H1 (cell line): Measurements from ENCODE around the gene SFMBT2. TPM values are rescaled to one million over a fixed set of nuclear protein-coding genes. Genes with fewer than 3 reads are reported as not detected.

Experiments used
- CTCF ChIA-PET: fragments of 300-600 bp; sonication (Branson Sonifier 250); formaldehyde crosslinking; loops from one replicate; lab custom pipeline; 2021; ENCODE audit not compliant: partially characterized antibody; lab: Charles Lee
- POLR2A ChIA-PET: fragments of 300-600 bp; sonication (Branson Sonifier 250); formaldehyde crosslinking; loops from one replicate; lab custom pipeline; 2021; ENCODE audit warnings: inconsistent platforms; ENCODE audit not compliant: partially characterized antibody; lab: Charles Lee
- DNase-seq, 2 experiments: peaks; one replicate each; pipeline versions ENCODE4 v3.0.0 to v3.0.0-alpha.2; 2010 to 2022; ENCODE audit warnings: low spot score in 2 of 2, low read depth in 1 of 2, mixed read lengths in 1 of 2
- FAIRE-seq: peaks from 2 replicates; lab custom pipeline; 2011; peaks lifted over from hg19 to GRCh38; lab: Jason Lieb, UNC
- H2AFZ ChIP-seq: 2 replicates; pipeline ENCODE4 v1.8.1; 2012; ENCODE audit warnings: low read length, inconsistent platforms
- H2AK5ac ChIP-seq: 2 replicates; pipeline ENCODE4 v1.6.1; 2013; ENCODE audit warnings: low read depth, low read length
- H2BK120ac ChIP-seq: replicated peaks from 2 replicates; pipeline ENCODE3; 2013; ENCODE audit warnings: low read depth, low read length, inconsistent platforms
- H2BK12ac ChIP-seq: 2 replicates; pipeline ENCODE4 v1.6.1; 2013; ENCODE audit warnings: low read depth, low read length
- H2BK15ac ChIP-seq: 2 replicates; pipeline ENCODE4 v1.6.1; 2013; ENCODE audit warnings: low read length
- H2BK20ac ChIP-seq: 2 replicates; pipeline ENCODE4 v1.6.1; 2013; ENCODE audit warnings: low read length
- H2BK5ac ChIP-seq: 2 replicates; pipeline ENCODE4 v1.6.1; 2013; ENCODE audit warnings: low read depth, low read length
- H3K14ac ChIP-seq: 2 replicates; pipeline ENCODE4 v1.6.1; 2013; ENCODE audit warnings: inconsistent platforms; ENCODE audit not compliant: insufficient read length
- H3K18ac ChIP-seq: 2 replicates; pipeline ENCODE4 v1.6.1; 2013; ENCODE audit warnings: low read length; ENCODE audit errors: extremely low read depth
- H3K23ac ChIP-seq: 2 replicates; pipeline ENCODE4 v1.6.1; 2013; ENCODE audit warnings: inconsistent platforms; ENCODE audit not compliant: insufficient read length
- H3K23me2 ChIP-seq: 2 replicates; pipeline ENCODE4 v1.6.1; 2013; ENCODE audit warnings: low read depth, low read length
- H3K27ac ChIP-seq: 2 replicates; pipeline ENCODE4 v1.6.1; 2011; ENCODE audit warnings: low read depth, low read length, inconsistent platforms
- H3K27me3 ChIP-seq, 4 experiments: replicated peaks in 1 of 4; 1 replicate in 1 of 4; 2 replicates in 3 of 4; pipeline versions ENCODE4 v1.6.1 to v1.8.1; 2011 to 2013; ENCODE audit warnings: low read length in 3 of 4, mild to moderate bottlenecking in 3 of 4, inconsistent platforms in 2 of 4, mixed read lengths in 2 of 4, moderate library complexity in 1 of 4; ENCODE audit not compliant: control insufficient read depth in 3 of 4, insufficient read depth in 3 of 4; ENCODE audit errors: extremely low read depth in 1 of 4
- H3K36me3 ChIP-seq, 4 experiments: 2 replicates each; pipeline versions ENCODE4 v1.6.1 to v1.8.1; 2011 to 2013; ENCODE audit warnings: mild to moderate bottlenecking in 4 of 4, low read length in 3 of 4, moderate library complexity in 2 of 4, control low read depth in 1 of 4, inconsistent platforms in 1 of 4; ENCODE audit not compliant: insufficient read depth in 4 of 4, control insufficient read depth in 2 of 4
- H3K4ac ChIP-seq: replicated peaks from 2 replicates; pipeline ENCODE3; 2013; ENCODE audit warnings: low read length, low read depth, mixed read lengths, inconsistent platforms; ENCODE audit not compliant: insufficient read length
- H3K4me1 ChIP-seq, 4 experiments: replicated peaks in 1 of 4; 1 replicate in 1 of 4; 2 replicates in 3 of 4; pipeline versions ENCODE4 v1.6.1 to v1.8.1; 2011 to 2013; ENCODE audit warnings: low read length in 3 of 4, inconsistent platforms in 2 of 4, mixed read lengths in 1 of 4; ENCODE audit not compliant: insufficient read depth in 4 of 4, control insufficient read depth in 3 of 4
- H3K4me2 ChIP-seq, 2 experiments: 2 replicates each; pipeline versions ENCODE4 v1.6.1 to v1.8.1; 2011 to 2013; ENCODE audit warnings: low read depth in 2 of 2, low read length in 2 of 2, control low read depth in 1 of 2, inconsistent platforms in 1 of 2, mild to moderate bottlenecking in 1 of 2; ENCODE audit not compliant: insufficient read depth in 1 of 2
- H3K4me3 ChIP-seq, 4 experiments: fragments of 200-600, 300-600 bp in 1 of 4; sonication (generic), shearing (Covaris generic), sonication (Bioruptor Twin) in 1 of 4; 2 replicates each; pipeline versions ENCODE4 v1.5.1 to v1.8.1; 2011 to 2016; ENCODE audit warnings: low read length in 4 of 4, low read depth in 3 of 4, control low read depth in 2 of 4, inconsistent platforms in 2 of 4, mild to moderate bottlenecking in 2 of 4, mixed read lengths in 1 of 4, moderate library complexity in 1 of 4; ENCODE audit not compliant: insufficient read depth in 2 of 4; ENCODE audit errors: extremely low read depth in 1 of 4
- H3K56ac ChIP-seq: replicated peaks from 2 replicates; pipeline ENCODE3; 2013; ENCODE audit warnings: low read depth, mild to moderate bottlenecking, mixed read lengths, low read length, inconsistent platforms; ENCODE audit not compliant: insufficient read length
- H3K79me1 ChIP-seq: 2 replicates; pipeline ENCODE4 v1.6.1; 2013; ENCODE audit warnings: low read depth, low read length, control low read depth
- H3K79me2 ChIP-seq, 2 experiments: 2 replicates each; pipeline versions ENCODE4 v1.6.1 to v1.8.1; 2012 to 2013; ENCODE audit warnings: low read length in 2 of 2, mild to moderate bottlenecking in 2 of 2, inconsistent platforms in 1 of 2; ENCODE audit not compliant: insufficient read depth in 2 of 2, control insufficient read depth in 1 of 2
- H3K9ac ChIP-seq, 4 experiments: replicated peaks in 1 of 4; 1 replicate in 1 of 4; 2 replicates in 3 of 4; pipeline versions ENCODE4 v1.6.1 to v1.8.1; 2011 to 2013; ENCODE audit warnings: low read depth in 3 of 4, low read length in 3 of 4, control low read depth in 2 of 4, mild to moderate bottlenecking in 2 of 4, moderate library complexity in 2 of 4, inconsistent platforms in 1 of 4; ENCODE audit errors: extremely low read depth in 1 of 4
- H3K9me3 ChIP-seq, 2 experiments: 2 replicates each; pipeline versions ENCODE4 v1.6.1 to v1.8.1; 2012 to 2013; ENCODE audit warnings: mild to moderate bottlenecking in 2 of 2, moderate library complexity in 2 of 2, control low read depth in 1 of 2, inconsistent platforms in 1 of 2, low read depth in 1 of 2, low read length in 1 of 2, mixed read lengths in 1 of 2; ENCODE audit not compliant: insufficient read depth in 2 of 2
- H4K20me1 ChIP-seq, 2 experiments: replicated peaks in 1 of 2; 2 replicates each; pipeline versions ENCODE3 to v1.8.1; 2011 to 2013; ENCODE audit warnings: inconsistent platforms in 2 of 2, low read length in 2 of 2, mild to moderate bottlenecking in 1 of 2; ENCODE audit not compliant: insufficient read depth in 2 of 2, control insufficient read depth in 1 of 2
- H4K5ac ChIP-seq: 2 replicates; pipeline ENCODE4 v1.6.1; 2013; ENCODE audit warnings: low read length, low read depth, mixed read lengths, inconsistent platforms; ENCODE audit not compliant: insufficient read length
- H4K8ac ChIP-seq: 2 replicates; pipeline ENCODE4 v1.8.0; 2013; ENCODE audit warnings: mild to moderate bottlenecking, moderate library complexity, low read length, inconsistent platforms; ENCODE audit not compliant: insufficient read depth; ENCODE audit errors: extremely low read depth
- H4K91ac ChIP-seq: replicated peaks from 2 replicates; pipeline ENCODE3; 2013; ENCODE audit warnings: low read length, mixed read lengths, inconsistent platforms; ENCODE audit not compliant: insufficient read length
- BACH1 ChIP-seq: IDR thresholded peaks from 2 replicates; pipeline ENCODE4 v1.6.1; 2012; ENCODE audit warnings: low read length, improper control_type of control experiment
- CBX5 ChIP-seq: fragments of 300-800, 300-1000 bp; sonication (generic); IDR thresholded peaks from 2 replicates; pipeline ENCODE4 v1.7.1; 2016; ENCODE audit warnings: antibody characterized with exemption, low read length, low read depth
- CHD1 ChIP-seq: IDR thresholded peaks from 2 replicates; pipeline ENCODE4 v1.6.1; 2012; ENCODE audit warnings: low read depth, low read length, improper control_type of control experiment
- CREB1 ChIP-seq: IDR thresholded peaks from 2 replicates; pipeline ENCODE4 v1.6.1; 2012; ENCODE audit warnings: inconsistent platforms
- HDAC6 ChIP-seq: IDR thresholded peaks from one replicate; pipeline ENCODE4 v1.7.1; 2012; ENCODE audit warnings: low read depth, mild to moderate bottlenecking, inconsistent platforms, low read length, moderate library complexity
- JUN ChIP-seq: IDR thresholded peaks from 2 replicates; pipeline ENCODE4 v1.6.1; 2011; ENCODE audit warnings: low read depth, mild to moderate bottlenecking, improper control_type of control experiment, low read length
- MAFK ChIP-seq: IDR thresholded peaks from 2 replicates; pipeline ENCODE4 v1.6.1; 2012; ENCODE audit warnings: low read depth, mild to moderate bottlenecking, improper control_type of control experiment, low read length
- PHF8 ChIP-seq: fragments of 200-600 bp; sonication (generic); conservative IDR thresholded peaks from 2 replicates; pipeline ENCODE4 v1.7.1; 2012; ENCODE audit warnings: low read depth, mild to moderate bottlenecking, inconsistent platforms, low read length, moderate library complexity
- POU5F1 ChIP-seq: IDR thresholded peaks from 2 replicates; pipeline ENCODE4 v1.6.1; 2011; ENCODE audit warnings: low read depth, mild to moderate bottlenecking, low read length, moderate library complexity
- SAP30 ChIP-seq: fragments of 300-600 bp; sonication (generic); IDR thresholded peaks from 2 replicates; pipeline ENCODE4 v1.7.1; 2012; ENCODE audit warnings: low read length, moderate library complexity, mild to moderate bottlenecking, inconsistent platforms; ENCODE audit not compliant: insufficient read depth, insufficient replicate concordance
- SIRT6 ChIP-seq: IDR thresholded peaks from one replicate; pipeline ENCODE4 v1.7.1; 2012; ENCODE audit warnings: low read length, inconsistent platforms
- SP1 ChIP-seq: IDR thresholded peaks from 2 replicates; pipeline ENCODE4 v1.6.1; 2011; ENCODE audit warnings: low read depth, low read length
- SP2 ChIP-seq: IDR thresholded peaks from 2 replicates; pipeline ENCODE4 v1.6.1; 2012; ENCODE audit warnings: mild to moderate bottlenecking, low read length, inconsistent platforms
- ZNF274 ChIP-seq: IDR thresholded peaks from 2 replicates; pipeline ENCODE4 v1.7.0; 2012; ENCODE audit warnings: low read length, borderline replicate concordance; ENCODE audit errors: extremely low read depth
- WGBS, 2 experiments: shearing (Covaris generic) in 1 of 2; methylation state at CpG; one replicate each; pipeline versions ENCODE4 v1.1.6 to v1.1.7; 2013 to 2015; ENCODE audit warnings: low lambda C conversion rate in 2 of 2, mixed read lengths in 2 of 2, inconsistent platforms in 1 of 2, low coverage in 1 of 2, missing lambda C conversion rate in 1 of 2; ENCODE audit not compliant: insufficient replicate concordance in 2 of 2, insufficient coverage in 1 of 2, insufficient read length in 1 of 2; ENCODE audit errors: extremely low coverage in 1 of 2, missing lambda C conversion rate in 1 of 2; 5-methylcytosine and 5-hydroxymethylcytosine counted together
- polyA plus RNA-seq, 7 experiments: library from polyadenylated mRNA; depleted of rRNA in 3 of 7; stranded (reverse) in 5 of 7; unstranded in 2 of 7; fragments of >200 nt in 5 of 7; fragments of 200-250 nt in 2 of 7; gene quantifications; 1 replicate in 5 of 7; 2 replicates in 1 of 7; 4 replicates in 1 of 7; pipeline versions ENCODE4 v1.2.1 to v1.2.3, GENCODE V29; 2011 to 2013; ENCODE audit warnings: missing spikeins in 2 of 7, mixed read lengths in 2 of 7
- total RNA-seq: library from RNA; stranded (reverse); fragmentation: NEBNext Ultra II Directional; extraction: Animal tissue kit (Norgen Biotek cat#: 25700); gene quantifications from 2 replicates; pipeline ENCODE4 v1.2.1, GENCODE V29; 2021
- TF ChIP-seq, protein P1 (sequence below): IDR thresholded peaks from 2 replicates; pipeline ENCODE4 v1.6.1; 2011; ENCODE audit warnings: low read depth, mild to moderate bottlenecking, low read length; ENCODE audit not compliant: insufficient read depth

Gene SFMBT2
- total and polyA plus RNA-seq, 2 of the 8 experiments (the other 6 are each of a cell fraction or from before 2014, with no cell fraction given) = 2.9 to 11.0 TPM

DNA sequence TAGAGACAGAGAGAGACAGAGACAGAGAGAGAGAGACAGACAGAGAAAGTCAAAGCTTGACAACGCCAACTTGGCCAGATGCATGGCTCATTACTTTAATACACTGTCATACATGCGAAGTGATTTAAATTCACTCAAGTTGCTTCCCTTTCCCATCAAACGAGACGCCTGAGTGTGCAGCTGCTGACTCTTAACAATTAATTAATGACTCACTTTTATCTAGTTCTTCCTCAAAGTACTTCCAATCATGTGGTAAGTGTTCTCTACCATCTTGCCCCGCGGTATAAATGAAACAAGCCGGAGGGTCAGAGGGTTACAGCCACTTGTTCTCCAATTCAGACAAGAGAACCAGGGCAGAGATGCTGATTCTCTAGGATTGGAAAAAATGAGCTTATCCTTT, 90.8 kb downstream of the SFMBT2 start:
- no peak overlapping the region for H3K4me2 ChIP-seq
- H4K5ac ChIP-seq = no peak overlapping the region
- no peaks in the 10 kb centered on the region for H4K20me1 ChIP-seq
- peaks cover 0 to 7% of the 10 kb centered on the region in 2 experiments; a peak in 2 of 4 replicates for H3K9me3 ChIP-seq
- no peak overlapping the region for H3K4ac ChIP-seq
- H4K91ac ChIP-seq = no peak overlapping the region
- ChIA-PET POLR2A (interaction anchor here (0.8 kb wide), 1 partner anchor 14 kb away, joined by 3 read pairs; no protein-coding TSS in a partner anchor), CTCF (interaction anchor here (1.2 kb wide), 1 partner anchor 18 kb away, joined by 5 read pairs; no protein-coding TSS in a partner anchor)
- H4K8ac ChIP-seq = no peak overlapping the region
- H3K36me3 ChIP-seq = no peaks in the 10 kb centered on the region
- peaks cover 0 to 9% of the 10 kb centered on the region in 2 experiments; a peak in 1 of 4 replicates for H3K79me2 ChIP-seq
- H2BK15ac ChIP-seq = no peak overlapping the region
- H3K23ac ChIP-seq = no peak overlapping the region
- no peaks in the 10 kb centered on the region for H3K27me3 ChIP-seq
- no peak overlapping the region for H3K14ac ChIP-seq
- no peak overlapping the region for H3K27ac ChIP-seq
- no peak overlapping the region for H3K56ac ChIP-seq
- H3K23me2 ChIP-seq = no peaks in the 10 kb centered on the region
- DNase-seq (no peak), FAIRE-seq (no peak)
- H3K4me3 ChIP-seq = no peak overlapping the region
- no peaks in the 10 kb centered on the region for H3K4me1 ChIP-seq
- no peak overlapping the region for H2AFZ ChIP-seq
- 90% methylated on average over 7 of the region's 7 CpGs; no CpG with 5 or more reads in 1 of the 2 experiments for WGBS, 2 experiments
- no peak overlapping the region for H2BK5ac ChIP-seq
- no peak overlapping the region for H3K9ac ChIP-seq
- H3K18ac ChIP-seq = no peak overlapping the region
- H2BK120ac ChIP-seq = no peak overlapping the region
- H2BK12ac ChIP-seq = no peak overlapping the region
- no peaks in the 10 kb centered on the region; the same call in 1 of the 2 replicates for H3K79me1 ChIP-seq
- no peak overlapping the region for H2AK5ac ChIP-seq
- H2BK20ac ChIP-seq = no peak overlapping the region
- TF ChIP-seq SP1 (no peak), SP2 (no peak), POU5F1 (no peak), SIRT6 (no peak), CHD1 (no peak), CREB1 (no peak), CBX5 (no peak), PHF8 (no peak), BACH1 (no peak), JUN (no peak), ZNF274 (no peak), SAP30 (no peak), HDAC6 (no peak), MAFK (no peak)
- TF ChIP-seq, protein P1, sequence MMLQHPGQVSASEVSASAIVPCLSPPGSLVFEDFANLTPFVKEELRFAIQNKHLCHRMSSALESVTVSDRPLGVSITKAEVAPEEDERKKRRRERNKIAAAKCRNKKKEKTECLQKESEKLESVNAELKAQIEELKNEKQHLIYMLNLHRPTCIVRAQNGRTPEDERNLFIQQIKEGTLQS = no peak
